ENCODE data around the gene RNF126.
"Not testable (repeated sequence)": the region's sequence is repeated elsewhere in the genome, so short reads cannot be mapped to it uniquely, and the experiment has no call there.

The RNF126 gene

GRCh38 chr19:616062-616700 is 46.8 kb downstream of the RNF126 start:
- no peak for DNase-seq (ENCODE audit: extremely low read depth in 1 of 2, low read depth in 1 of 2)

GRCh38 chr19:615619-616018 is 47.4 kb downstream of the RNF126 start:
- DNase-seq (ENCODE audit: extremely low read depth in 1 of 2, low read depth in 1 of 2), result no peak

- no peak for DNase-seq (ENCODE audit: extremely low read depth in 1 of 2, low read depth in 1 of 2)
These were observed 49.1 kb downstream of the RNF126 start for GRCh38 chr19:613732-614567.

GRCh38 chr19:612941-613340 is 50.1 kb downstream of the RNF126 start:
- DNase-seq (ENCODE audit: extremely low read depth in 1 of 2, low read depth in 1 of 2), result no peak

GRCh38 chr19:611481-611868 is 51.5 kb downstream of the RNF126 start:
- peak in 1 of 2 donors; percentile 85 for DNase-seq (ENCODE audit: extremely low read depth in 1 of 2, low read depth in 1 of 2)

GRCh38 chr19:610801-611480 is 52.1 kb downstream of the RNF126 start:
- peak in 1 of 2 donors; percentile 53 for DNase-seq (ENCODE audit: extremely low read depth in 1 of 2, low read depth in 1 of 2)

GRCh38 chr19:610071-610800 is 52.8 kb downstream of the RNF126 start:
- DNase-seq (ENCODE audit: extremely low read depth in 1 of 2, low read depth in 1 of 2), result no peak

GRCh38 chr19:609004-609346 is 54.0 kb downstream of the RNF126 start:
- no peak for DNase-seq (ENCODE audit: extremely low read depth in 1 of 2, low read depth in 1 of 2)

GRCh38 chr19:608155-609003 is 54.6 kb downstream of the RNF126 start:
- no peak for DNase-seq (ENCODE audit: extremely low read depth in 1 of 2, low read depth in 1 of 2)

- DNase-seq (ENCODE audit: extremely low read depth in 1 of 2, low read depth in 1 of 2), result no peak
These were observed 55.5 kb downstream of the RNF126 start for GRCh38 chr19:607301-608154.

- peak in 1 of 2 donors; percentile 40 for DNase-seq (ENCODE audit: extremely low read depth in 1 of 2, low read depth in 1 of 2)
These were observed 57.7 kb downstream of the RNF126 start for GRCh38 chr19:605061-605971.

GRCh38 chr19:604355-604754 is 58.7 kb downstream of the RNF126 start:
- peak in 1 of 2 donors; percentile 54 for DNase-seq (ENCODE audit: extremely low read depth in 1 of 2, low read depth in 1 of 2)

GRCh38 chr19:603779-604178 is 59.2 kb downstream of the RNF126 start:
- DNase-seq (ENCODE audit: extremely low read depth in 1 of 2, low read depth in 1 of 2), result not testable (repeated sequence)

GRCh38 chr19:603302-603639 is 59.7 kb downstream of the RNF126 start:
- DNase-seq (ENCODE audit: extremely low read depth in 1 of 2, low read depth in 1 of 2), result not testable (repeated sequence)

- DNase-seq (ENCODE audit: extremely low read depth in 1 of 2, low read depth in 1 of 2), result no peak
These were observed 60.4 kb downstream of the RNF126 start for GRCh38 chr19:602391-603301.

- DNase-seq (ENCODE audit: extremely low read depth in 1 of 2, low read depth in 1 of 2), result no peak
These were observed 61.2 kb downstream of the RNF126 start for GRCh38 chr19:601790-602189.

- DNase-seq (ENCODE audit: extremely low read depth in 1 of 2, low read depth in 1 of 2), result no peak
These were observed 61.7 kb downstream of the RNF126 start for GRCh38 chr19:601310-601709.

Measured in stimulated activated CD8-positive, alpha-beta memory T cell treated with anti-CD3 and anti-CD28 coated beads, Interleukin-7, amount 100 ng/mL, for 48 hours (primary cell).